Measurements from ENCODE around the gene EYA2. TPM values are rescaled to one million over a fixed set of nuclear protein-coding genes. Genes with fewer than 3 reads are reported as not detected.

Gene EYA2
- total and polyA plus RNA-seq, 2 of the 4 experiments (the other 2 are of a cell fraction): 2.3 to 5.4 TPM

DNA sequence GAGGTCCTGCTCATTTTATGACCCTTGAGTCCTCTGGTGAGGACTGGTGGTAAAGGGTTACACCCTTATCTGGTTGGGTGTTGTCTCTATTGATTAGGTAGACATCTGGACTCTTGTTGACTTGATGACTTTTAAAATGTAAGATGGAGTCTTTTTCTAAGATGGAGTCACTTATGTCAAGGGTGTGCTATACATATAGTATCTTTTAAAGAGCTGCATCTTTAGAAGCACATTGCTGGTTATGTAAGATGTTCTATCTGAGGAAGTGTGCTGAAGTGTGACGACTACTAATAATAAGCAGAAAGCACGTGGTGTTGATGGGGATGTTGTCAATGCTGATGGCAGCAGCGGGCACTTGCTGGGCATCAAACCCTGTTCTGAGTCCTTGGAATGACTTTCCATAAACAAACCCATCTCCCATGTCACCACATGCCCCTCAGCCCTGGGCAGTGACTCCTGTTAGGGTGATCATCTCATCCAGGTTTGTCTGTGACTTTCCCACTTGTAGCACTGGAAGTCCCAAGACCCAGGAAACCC lies 229.6 kb downstream of the EYA2 start:
- in situ Hi-C loops (cut with MboI; ENCODE audit: low sequenced_read_pairs) (no loop called here), dilution Hi-C loops (cut with HindIII; ENCODE audit: low sequenced_read_pairs, unreplicated experiment) (no loop called here), intact Hi-C loops (cut with micrococcal nuclease) (loop anchor here (10.0 kb wide), 1 partner anchor 169 kb away; no protein-coding TSS in a partner anchor)
- peak overlapping the region; percentile 96 for H2AK5ac ChIP-seq (ENCODE audit: low read depth, low read length)
- no peak for DNase-seq
- H3K14ac ChIP-seq (replicated peaks; ENCODE audit: low read depth, low read length): peak overlapping the region; percentile 99
- H2BK120ac ChIP-seq (ENCODE audit: low read depth, low read length): peak overlapping the region; percentile 97
- H3K4me1 ChIP-seq (ENCODE audit: control insufficient read depth, insufficient read depth, low read length): peaks cover 19% of the 10 kb centered on the region
- ChIA-PET POLR2A (ENCODE audit: unreplicated experiment) (interaction anchor here (0.7 kb wide), 2 partner anchors 72 to 371 kb away, joined by 4 to 6 read pairs; no protein-coding TSS in a partner anchor), CTCF (no interaction called here)
- H4K20me1 ChIP-seq (ENCODE audit: insufficient read depth, low read length): no peaks in the 10 kb centered on the region
- H4K8ac ChIP-seq (ENCODE audit: low read depth in 2 of 2, low read length in 2 of 2): peak overlapping the region; percentile 87 to 94
- H3K18ac ChIP-seq (ENCODE audit: low read depth, low read length): peak overlapping the region; percentile 92
- peaks cover 17% of the 10 kb centered on the region for H3K9me1 ChIP-seq (ENCODE audit: insufficient read depth, low read length)
- no peak; the same call in 1 of the 2 replicates for ATAC-seq (ENCODE audit: low read depth)
- no CpG with 5 or more reads among the region's 3 CpGs for WGBS, 2 experiments (ENCODE audit: extremely low coverage in 2 of 2, insufficient read length in 1 of 2)
- peaks cover 0 to 9% of the 10 kb centered on the region in 2 experiments; a peak in 2 of 4 replicates for H3K79me1 ChIP-seq (ENCODE audit: low read depth in 1 of 2, low read length in 2 of 2)
- peak overlapping the region; percentile 92 for H3K23ac ChIP-seq (ENCODE audit: low read depth, low read length)
- peak overlapping the region; percentile 97 for H2BK20ac ChIP-seq (ENCODE audit: low read depth, low read length)
- no peak for TF ChIP-seq BHLHE40 (IDR thresholded peaks at IDR 0.05; ENCODE audit: low read depth, low read length)
- TF ChIP-seq, protein P1, sequence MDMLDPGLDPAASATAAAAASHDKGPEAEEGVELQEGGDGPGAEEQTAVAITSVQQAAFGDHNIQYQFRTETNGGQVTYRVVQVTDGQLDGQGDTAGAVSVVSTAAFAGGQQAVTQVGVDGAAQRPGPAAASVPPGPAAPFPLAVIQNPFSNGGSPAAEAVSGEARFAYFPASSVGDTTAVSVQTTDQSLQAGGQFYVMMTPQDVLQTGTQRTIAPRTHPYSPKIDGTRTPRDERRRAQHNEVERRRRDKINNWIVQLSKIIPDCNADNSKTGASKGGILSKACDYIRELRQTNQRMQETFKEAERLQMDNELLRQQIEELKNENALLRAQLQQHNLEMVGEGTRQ (IDR thresholded peaks at IDR 0.05; ENCODE audit: low read depth, low read length): no peak
- no peak for TF ChIP-seq CHD1 (IDR thresholded peaks at IDR 0.05; ENCODE audit: low read depth, low read length)
- no peak for TF ChIP-seq RAD21 (IDR thresholded peaks at IDR 0.05; ENCODE audit: low read length)
- no peak for TF ChIP-seq MAFK (IDR thresholded peaks at IDR 0.05; ENCODE audit: low read depth, low read length)
- no peak for TF ChIP-seq SMC3 (IDR thresholded peaks at IDR 0.05; ENCODE audit: low read depth, low read length)
- H2BK5ac ChIP-seq (ENCODE audit: low read depth, low read length, poor library complexity, severe bottlenecking): peak overlapping the region; percentile 85
- H4K5ac ChIP-seq (ENCODE audit: low read depth, low read length): peak overlapping the region; percentile 82
- H3K4ac ChIP-seq (ENCODE audit: low read depth, low read length): peak overlapping the region; percentile 100
- no peaks in the 10 kb centered on the region for H3K27me3 ChIP-seq (ENCODE audit: control insufficient read depth, insufficient read depth, low read length)
- H4K91ac ChIP-seq (ENCODE audit: insufficient read depth, low read depth, low read length): peak overlapping the region; percentile 99
- peak overlapping the region; percentile 90; the same call in 1 of the 2 replicates for H3K56ac ChIP-seq (ENCODE audit: extremely low read depth, insufficient read depth, low read length)
- BruUV-seq (replicated peaks): no TSS peak
- H2BK15ac ChIP-seq (ENCODE audit: low read depth, low read length): peak overlapping the region; percentile 100
- peak overlapping the region; percentile 77 for H2AFZ ChIP-seq (replicated peaks; ENCODE audit: low read length, poor library complexity)
- H3K9ac ChIP-seq (ENCODE audit: low read depth, low read length): peak overlapping the region; percentile 29; the same call in 1 of the 2 replicates
- peak overlapping the region; percentile 92 for H3K27ac ChIP-seq (ENCODE audit: insufficient read depth, low read length)
- H3K4me3 ChIP-seq (ENCODE audit: insufficient read depth, low read depth, low read length): no peak overlapping the region
- peak overlapping the region; percentile 11; the same call in 1 of the 2 replicates for H3K4me2 ChIP-seq (ENCODE audit: low read depth, low read length)
- H3K36me3 ChIP-seq (ENCODE audit: control insufficient read depth, insufficient read depth, low read length): no peaks in the 10 kb centered on the region
- H2AK9ac ChIP-seq (replicated peaks; ENCODE audit: low read depth, low read length, poor library complexity): peak overlapping the region; percentile 84
- H3K9me3 ChIP-seq (ENCODE audit: control insufficient read depth, insufficient read depth, low read length): no peaks in the 10 kb centered on the region

Data from IMR-90 (cell line).